ENCODE measurements around the gene ZNF598.

Gene ZNF598

DNA sequence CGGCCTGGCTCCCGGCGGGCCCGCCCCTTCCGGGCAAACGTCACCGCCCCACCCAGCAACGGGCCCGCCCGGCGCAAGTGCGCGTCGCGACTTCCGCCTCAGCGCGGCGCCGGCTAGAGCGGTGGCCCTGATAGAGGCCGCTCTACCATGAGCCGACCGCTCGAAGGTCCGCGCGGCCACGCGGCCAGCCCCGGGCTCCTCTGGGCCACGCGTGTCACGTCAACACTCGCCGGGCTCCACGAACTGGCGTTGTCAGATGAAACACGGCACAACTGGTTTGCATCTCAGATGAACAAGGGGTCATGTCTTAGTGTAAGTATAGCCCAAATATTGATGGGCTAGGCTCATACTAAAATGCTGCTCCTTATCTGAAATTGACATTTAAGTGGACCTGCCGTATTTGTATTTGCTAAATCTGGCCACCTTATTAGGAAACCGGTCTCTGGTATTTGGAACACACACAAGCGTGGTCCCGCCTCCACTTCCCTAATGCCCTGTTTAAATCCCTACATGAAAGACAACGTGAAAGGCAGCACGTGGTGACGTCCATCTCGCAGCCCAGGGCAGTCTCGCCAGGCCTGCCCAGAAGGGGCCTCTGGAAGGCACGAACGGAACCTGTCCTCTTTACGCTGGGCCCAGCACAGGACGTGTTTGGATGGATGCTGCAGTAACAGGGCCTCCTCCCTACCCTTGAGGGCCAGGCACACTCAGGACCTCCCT lies at the start of gene ZNF598:
ZNF598 (minus strand) TSS at position 31 of the 720 bp plus-strand sequence.
- peak; percentile 89 for DNase-seq

DNA sequence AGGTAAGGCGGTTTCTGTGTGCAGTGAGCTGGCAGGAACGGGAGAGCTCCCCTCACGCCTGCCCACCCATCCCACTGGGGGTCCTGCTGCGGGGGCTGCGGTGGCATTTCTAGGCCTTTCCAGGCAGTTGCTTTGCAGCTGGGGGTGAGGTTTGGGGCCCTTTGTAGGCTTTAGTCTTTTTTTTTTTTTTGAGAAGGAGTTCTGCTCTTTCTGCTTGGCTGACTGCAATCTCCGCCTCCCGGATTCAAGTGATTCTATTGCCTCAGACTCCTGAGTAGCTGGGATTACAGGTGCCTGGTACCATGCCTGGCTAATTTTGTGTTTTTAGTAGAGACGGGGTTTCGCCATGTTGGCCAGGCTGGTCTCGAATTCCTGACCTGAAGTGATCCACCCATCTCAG lies 49.3 kb upstream of the ZNF598 start:
- DNase-seq, result no peak

DNA sequence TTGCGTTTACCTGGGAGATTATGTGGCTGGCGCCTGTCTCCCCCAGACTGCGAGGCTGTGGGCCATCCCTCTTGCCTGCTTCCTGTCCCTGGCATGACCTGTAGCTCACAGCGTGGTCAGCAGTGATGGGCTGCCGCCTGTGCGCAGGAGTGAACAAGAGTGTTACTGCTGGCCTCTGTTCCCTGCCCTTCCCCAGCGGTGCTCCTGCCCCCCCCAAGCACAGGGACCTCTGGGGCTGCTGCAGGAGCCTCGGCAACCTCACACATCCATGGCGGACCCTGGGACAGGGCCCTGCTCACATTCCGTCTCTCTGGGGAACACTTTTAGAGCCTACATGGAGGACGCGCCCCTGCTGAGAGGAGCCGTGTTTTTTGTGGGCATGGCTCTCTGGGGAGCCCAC lies 48.8 kb upstream of the ZNF598 start:
- no peak for DNase-seq

DNA sequence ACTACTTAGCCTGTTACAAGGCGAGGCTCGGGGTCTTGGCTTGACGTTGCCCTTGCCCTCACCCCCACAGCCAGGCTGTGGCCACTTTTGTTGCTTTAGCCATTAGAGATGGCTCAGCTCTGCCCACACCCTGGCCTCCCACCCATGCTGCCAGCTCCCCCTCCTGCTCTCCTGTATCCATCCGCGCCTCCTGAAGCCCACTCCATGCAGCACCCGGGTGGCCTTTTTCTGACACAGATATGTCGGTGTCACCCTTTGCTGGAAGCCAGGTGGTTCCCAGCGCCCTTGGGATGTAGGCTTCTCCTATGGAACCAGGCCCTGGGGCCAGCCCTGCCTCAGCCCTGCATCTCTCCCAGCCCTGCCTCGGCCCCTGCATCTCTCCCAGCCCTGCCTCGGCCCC lies 47.8 kb upstream of the ZNF598 start:
- DNase-seq, result no peak

DNA sequence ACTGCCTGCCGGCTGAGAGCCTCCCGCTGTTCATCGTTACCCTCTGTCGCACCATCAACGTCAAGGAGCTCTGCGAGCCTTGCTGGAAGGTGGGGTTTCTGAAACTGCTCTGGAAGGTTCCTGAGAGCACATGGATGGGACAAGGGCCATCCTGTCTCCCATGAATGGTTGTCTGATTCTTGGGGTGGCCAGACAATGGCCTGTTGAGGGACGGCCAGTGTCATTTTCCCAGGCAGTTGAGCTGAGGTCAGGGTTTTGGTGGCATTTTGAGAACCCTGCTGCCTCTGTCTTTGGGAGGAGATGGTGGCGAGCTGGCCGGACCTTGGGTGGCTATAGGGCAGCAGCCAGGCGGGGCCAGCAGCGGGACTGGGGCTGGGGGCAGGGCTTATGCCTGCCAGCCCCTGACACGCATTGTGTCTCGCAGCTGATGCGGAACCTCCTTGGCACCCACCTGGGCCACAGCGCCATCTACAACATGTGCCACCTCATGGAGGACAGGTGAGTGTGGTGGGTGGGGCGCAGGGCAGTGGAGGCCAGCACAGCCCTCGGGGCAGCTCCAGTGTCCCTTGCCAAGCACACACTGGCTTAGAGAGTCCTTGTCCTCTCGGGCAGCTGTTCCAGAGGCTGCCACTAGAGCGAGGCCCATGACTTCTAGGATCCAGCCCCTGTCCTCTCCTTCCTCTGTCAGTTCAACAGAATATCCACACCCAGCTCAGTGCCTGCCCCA lies 47.2 kb upstream of the ZNF598 start:
- no peak for DNase-seq

DNA sequence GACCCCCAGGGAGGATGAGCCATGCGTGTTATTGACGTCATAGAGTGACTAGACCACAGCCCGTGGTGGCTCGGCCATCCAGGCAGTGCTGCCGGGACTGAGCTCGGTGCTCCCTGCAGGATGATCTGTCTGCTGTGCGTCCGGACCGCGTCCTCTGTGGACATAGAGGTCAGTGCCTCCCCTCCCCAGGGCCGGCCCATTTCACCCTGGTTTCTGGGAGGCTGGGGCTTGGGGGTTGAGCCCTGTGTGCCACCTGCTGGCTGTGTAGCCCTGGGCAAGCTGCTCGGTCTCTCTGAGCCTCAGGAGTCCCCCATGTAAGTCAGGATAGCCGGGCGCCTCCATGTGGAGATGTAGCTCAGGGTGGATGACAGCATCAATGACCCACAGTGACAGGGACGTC lies 46.5 kb upstream of the ZNF598 start:
- DNase-seq, result no peak

DNA sequence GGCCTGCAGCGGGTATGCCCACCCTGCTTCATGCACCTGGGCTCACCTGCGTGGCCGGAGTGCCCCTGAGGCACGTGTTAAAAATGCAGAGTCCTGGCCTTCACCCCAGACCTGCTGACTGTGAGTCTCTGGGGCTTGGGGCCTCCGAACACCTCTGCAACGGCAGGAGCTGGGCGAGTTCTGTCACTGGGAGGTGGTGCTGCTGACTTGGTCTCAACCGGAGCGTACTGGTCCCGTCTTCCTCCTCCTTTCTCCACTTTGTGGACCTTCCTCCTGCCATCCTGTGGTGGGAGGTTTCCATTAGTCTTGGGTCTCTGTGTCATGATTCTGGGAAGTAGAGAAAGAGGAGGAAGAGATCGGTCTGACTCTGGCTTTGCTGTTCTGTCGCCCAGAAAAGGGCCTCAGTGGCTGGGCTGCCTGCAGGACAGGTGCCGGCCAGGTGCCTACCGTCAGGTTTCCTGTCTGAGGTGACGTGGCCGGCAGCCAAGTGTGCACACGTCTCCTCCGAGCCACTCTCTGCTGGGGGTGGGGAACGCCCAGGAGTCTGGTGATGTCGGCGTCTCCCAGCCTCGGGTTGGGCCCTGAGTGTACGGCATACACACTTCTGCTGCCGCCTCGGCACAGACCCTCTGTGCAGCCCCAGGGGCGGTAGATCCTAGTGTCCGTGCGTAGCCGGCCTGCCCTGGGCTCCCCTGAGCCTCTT lies 45.1 kb upstream of the ZNF598 start:
- DNase-seq, result no peak

DNA sequence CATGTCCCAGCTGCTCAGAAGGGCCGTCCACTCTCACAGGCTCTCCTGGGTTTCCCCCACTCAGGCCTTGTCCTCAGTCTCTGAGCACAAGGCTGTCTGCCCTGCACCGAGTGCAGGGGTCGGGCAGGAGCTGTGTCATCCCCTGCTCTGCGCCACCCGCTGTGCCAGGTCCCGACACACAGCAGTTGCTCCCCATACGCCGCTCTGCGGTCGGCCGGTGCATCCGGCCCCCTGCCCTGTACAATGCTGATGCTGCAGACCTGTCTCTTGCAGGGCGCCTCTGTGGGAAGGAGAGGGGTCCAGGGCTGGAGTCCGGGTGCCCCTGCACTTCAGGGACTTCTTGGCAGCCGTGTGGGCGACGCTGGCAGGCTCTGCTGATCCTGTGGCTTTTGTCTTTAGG lies 44.3 kb upstream of the ZNF598 start:
- no peak for DNase-seq

DNA sequence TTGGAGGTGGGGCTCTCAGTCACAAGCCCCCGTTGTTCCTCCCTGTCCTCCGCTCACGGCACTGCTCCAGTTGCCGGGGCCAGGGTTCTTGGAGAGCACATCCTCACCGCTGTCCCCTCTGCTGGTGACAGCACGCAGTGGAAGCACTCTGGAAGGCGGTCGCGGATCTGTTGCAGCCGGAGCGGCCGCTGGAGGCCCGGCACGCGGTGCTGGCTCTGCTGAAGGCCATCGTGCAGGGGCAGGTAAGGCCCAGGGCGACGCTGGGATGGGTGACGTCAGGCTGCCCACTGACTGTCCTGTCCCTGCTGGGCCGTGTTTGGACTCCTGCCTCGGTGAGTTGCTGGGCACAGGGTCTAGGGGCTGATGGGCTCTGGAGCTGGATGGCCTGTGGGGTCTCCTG lies 43.6 kb upstream of the ZNF598 start:
- DNase-seq, result no peak

DNA sequence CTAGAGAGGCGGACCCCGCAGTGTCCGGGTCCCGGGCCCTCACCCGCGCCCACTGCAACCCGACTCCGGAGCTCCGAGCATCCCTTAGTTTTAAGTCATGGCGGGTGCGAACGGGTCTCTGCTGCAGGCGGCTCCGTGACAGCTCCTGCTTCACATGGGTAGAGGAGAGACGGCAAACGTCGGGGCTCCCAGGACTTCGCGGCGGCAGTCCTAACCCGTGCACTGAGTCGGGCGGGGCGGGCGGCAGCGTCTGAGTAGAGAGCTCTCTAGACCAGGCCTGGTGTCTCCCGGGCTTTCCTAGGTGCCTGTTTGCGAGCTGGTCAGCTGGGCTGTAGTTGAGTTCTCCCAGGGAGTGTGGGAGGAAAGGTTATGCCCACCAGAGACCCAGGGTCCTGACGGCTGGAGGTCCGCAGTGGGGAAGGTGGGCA lies 38.5 kb upstream of the ZNF598 start:
- no peak for DNase-seq

DNA sequence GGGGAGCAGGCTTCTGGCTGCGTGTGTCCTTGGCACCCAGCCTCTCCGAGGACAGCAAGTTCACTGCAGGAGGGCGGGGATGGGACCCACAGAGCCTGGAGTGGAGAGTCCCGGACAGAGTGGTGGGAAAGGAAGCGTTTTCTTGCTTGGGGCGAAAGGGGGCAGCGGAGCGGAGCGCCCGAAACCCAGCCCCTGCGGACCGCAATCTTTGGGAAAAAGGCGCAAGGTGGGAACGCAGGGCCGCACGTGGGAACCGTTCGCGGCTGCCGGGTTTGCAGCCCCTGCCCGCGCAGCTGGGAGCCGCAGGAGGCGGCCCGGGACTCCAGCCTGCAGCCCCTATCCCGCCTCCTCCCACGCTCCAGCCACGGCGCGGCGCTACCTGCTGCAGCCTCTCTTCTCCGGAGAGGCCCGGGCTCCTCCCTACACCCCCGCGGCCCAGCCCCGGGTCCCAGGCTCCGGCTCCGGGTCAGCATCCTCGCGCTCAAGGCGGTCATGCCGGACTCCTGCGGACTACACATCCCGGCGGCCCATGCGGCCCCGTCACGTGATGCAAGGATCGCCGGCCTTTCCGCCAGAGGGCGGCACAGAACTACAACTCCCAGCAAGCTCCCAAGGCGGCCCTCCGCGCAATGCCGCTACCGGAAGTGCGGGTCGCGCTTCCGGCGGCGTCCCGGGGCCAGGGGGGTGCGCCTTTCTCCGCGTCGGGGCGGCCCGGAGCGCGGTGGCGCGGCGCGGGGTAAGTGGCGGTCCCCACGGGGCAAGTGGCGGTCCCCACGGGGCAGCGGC lies 37.9 kb upstream of the ZNF598 start, which contains the start of the genes NTHL1 and TSC2:
NTHL1 (minus strand) TSS at position 505 of the 786 bp plus-strand sequence; CDS start at position 494, 11 bp downstream.
TSC2 (plus strand) TSS at position 656 of the 786 bp plus-strand sequence. CDS start 631 bp downstream, outside the sequence.
- peak; percentile 98 for DNase-seq

DNA sequence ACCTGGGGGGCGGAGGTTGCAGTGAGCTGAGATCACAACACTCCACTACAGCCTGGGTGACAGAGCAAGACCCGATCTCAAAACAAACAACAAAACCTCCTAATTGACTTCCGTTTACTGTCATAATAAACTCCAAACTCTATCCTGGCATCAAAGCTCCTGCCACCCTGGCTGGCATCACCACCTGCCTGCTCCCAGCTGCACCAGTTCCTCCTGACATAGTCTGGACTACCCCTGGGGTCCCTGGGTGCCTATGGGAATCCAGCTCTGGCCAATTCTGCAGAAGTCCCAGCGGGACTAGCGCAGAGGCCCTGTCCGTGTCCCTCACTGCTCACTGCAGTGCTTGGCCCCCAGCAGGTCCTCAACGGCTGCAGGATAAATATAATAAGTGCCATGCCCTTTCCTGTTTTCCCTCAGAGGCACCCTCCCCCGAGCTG lies 37.3 kb upstream of the ZNF598 start:
- no peak for DNase-seq

DNA sequence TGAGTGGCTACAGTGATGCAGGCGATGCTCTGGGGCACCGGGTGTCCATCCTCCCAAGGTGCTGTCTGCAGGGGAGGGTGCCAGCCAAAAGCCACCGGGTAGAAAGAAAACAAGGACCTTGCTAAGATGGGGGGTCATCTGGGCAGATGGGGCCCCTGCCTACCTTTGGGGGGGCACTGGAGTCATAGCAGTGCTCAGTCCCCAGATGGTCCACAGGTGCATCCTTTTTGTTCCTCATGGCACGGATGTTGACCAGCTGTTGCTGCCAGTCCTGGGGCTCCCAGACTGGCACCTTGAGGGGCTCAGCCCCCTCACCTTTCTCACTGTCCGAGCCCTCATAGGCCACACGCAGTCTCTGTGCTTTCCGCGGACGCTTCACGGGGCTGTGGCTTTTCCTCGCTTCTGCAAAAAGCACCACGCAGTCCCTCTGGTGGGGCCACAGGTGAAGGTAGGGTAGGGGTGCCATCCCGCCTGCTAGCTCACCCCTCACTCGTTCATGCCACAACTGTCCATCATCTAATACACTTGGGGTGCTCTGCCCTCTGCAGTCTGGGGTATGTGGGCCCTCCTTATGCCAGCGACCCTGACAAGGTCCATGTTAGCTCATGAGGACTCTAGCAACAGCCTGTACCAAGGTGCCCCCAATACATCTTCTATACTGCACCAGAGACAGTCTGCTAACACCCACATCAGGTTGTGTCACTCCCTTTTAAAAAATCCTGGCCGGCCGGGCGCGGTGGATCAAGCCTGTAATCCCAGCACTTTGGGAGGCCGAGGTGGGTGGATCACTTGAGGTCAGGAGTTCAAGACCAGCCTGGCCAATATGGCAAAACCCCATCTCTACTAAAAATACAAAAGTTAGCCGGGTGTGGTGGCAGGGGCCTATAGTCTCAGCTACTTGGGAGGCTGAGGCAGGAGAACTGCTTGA lies 36.6 kb upstream of the ZNF598 start:
- no peak for DNase-seq

DNA sequence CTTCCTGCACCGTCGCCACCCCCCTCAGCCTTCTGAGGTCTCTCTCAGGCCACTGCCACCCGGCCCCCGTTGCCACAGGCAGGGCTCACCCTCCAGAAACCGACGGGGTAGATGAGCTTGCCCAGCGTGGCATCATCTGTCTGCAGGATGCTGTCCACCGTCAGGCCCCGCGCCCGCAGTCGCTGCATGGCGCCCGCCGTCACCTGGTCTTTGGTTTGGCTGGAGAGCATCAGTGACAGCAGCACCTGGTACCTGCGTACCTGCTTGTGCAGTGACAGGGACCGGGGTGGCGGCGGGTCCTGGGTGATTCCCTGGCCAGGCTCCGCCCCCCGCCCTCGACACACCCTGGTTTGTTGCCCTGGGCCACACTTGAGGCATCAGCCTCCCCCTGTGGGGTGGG lies 34.9 kb upstream of the ZNF598 start:
- no peak for DNase-seq

DNA sequence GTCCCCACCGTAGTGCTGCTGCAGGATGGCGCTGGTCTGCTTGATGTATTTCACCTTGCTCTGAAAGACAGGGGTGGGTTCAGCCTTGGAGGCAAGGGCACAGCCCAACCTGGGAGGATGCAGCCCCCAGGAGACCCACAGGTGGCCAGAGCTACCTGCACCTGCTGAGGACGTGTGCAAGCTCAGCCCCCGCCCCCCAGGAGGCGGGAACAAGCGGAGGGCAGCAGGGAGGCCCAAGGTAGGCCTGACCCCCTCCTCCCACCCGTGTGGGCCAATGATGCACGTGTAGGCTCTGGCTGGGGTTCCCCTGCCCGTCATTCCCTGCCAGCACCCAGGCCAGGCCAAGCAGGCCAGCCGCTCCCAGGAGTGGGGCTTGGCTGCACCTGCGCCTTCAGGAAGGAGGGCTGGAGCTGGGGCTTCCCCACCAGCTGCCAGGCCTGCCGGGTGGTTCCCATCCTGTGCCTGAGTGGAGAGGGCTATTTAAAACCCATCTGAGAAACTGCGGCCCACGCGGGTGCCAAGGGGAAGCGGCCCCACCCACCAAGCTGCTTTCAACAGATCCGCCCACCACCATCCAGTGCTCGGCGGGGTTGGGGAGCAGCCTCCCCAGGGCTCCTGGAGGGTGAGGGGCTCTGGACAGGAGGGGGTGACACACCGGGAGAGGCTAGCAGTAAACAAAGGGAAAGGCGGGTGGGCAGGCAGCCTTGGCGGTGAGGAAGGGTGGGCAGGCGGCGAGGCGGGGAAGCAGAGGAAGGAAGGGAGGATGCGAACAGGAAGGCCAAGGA lies 34.2 kb upstream of the ZNF598 start:
- no peak for DNase-seq

DNA sequence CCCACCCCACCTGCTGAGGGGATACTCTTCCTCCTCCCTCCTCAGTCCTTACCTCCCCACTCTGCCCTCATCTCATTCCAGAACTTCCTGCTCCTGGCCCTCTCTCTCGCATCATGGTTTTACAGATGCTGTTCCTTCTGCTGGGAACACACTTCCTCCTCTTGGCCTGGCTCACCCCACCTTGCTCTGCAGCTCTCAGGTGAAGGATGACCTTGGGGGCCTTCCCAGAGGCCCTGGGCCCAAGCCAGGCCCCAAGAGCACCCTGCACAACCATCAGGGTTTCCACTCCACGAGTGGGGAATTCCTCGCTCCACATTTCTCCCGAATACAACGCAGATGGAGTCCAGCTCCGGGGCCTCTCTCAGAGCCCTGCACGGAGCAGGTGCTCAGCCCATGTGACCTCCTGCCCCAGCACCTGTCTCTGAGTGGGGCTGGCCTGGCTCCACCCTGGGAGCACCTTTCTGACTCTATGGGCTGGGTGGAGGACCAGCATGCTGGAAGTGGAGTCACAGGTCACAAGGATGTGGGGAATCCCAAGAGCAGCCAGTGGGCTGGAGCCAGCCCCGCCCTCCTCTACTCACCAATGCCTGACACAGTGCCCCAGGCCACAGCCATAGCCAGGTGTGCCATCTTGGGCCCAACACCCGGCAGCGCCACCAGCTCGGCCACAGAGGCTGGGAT lies 33.5 kb upstream of the ZNF598 start:
- DNase-seq, result no peak

DNA sequence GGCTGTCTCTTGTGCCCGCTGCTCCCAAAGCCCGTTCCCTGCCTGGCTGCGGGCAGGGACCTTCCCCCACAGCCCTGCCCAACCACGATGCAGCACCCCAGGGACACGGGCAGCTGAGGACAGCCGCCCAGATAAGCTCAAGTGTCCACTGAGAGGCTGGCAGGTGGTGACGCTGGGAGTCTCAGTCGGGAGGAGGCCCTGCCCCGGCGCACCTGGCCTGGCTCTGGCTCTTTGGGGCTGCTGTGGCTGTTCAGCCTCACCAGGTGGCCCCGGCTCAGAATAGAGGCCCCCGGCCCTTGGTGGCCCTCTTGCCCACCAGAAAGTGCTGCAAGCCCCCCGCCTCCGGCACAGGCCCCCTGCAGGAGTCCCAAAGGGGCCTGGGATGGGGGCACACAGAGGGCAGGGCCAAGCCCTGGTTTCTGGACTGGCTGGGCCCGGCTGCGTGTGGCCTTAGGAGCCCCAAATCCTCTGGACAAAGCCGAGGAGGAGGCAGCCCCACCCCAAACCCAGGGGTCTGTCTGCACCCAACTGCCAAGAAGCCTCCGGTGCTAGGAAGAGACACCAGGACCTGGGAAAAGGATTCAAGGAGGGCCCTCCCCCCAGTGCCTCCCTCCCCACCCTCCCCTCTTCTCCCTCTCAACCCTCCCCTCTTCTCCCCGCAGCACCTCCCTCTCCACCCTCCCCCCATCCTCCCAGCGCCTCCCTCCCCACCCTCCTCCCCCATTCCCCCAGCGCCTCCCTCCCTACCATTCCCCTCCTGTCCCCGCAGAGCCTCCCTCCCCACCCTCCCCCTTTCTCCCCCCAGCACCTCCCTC lies 32.8 kb upstream of the ZNF598 start:
- no peak for DNase-seq

DNA sequence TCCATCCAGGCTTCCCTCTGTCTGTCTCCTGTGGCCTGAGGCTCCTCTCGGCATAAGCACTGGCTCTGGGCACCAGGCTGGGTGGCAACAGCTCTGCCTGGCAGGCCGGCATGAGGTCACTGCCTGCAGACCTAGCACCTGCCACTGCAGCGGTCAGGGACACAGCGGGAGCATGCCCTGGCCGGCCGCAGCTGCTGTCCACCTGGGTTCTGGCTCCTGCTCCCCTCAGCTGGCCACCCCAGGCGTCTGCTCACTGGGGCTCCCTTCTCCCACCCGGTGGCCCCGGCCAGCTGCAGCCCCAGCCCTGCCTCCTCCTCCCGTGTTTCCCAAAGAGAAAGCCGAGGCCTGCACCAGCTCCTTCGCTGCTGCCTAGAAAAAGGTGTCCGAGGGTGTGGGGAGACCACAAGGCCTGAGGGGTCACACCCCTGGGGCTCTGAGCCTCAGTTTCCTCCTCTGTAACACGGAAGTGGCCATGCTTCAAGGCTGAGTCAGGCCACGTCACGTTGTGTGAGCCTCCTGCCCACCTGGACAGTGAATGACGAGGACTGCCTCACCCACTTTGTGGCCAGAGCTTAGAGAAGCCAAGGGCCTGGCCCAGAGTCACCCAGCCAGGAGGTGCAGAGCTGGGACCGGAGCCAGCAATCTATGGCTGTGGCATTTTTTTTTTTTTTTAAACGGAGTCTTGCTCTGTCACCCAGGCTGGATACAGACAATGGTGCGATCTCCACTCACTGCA lies 31.3 kb upstream of the ZNF598 start:
- DNase-seq, result no peak
